OCI-LY1 (cell line): ENCODE data around the gene PXT1.

ENCODE experiments used
- CTCF ChIP-seq: fragments of 200-600 bp; sonication (generic), shearing (Covaris generic); IDR thresholded peaks from 2 replicates; pipeline ENCODE4 v1.5.1; 2017; ENCODE audit warnings: mild to moderate bottlenecking, antibody characterized with exemption, low read length, moderate library complexity, mixed read lengths
- EZH2 ChIP-seq: fragments of 200-600 bp; sonication (generic), shearing (Covaris generic); IDR thresholded peaks from 2 replicates; pipeline ENCODE4 v1.8.0; 2017; ENCODE audit warnings: borderline replicate concordance, mixed run types, mild to moderate bottlenecking, antibody characterized with exemption, low read length, moderate library complexity, mixed read lengths

DNA sequence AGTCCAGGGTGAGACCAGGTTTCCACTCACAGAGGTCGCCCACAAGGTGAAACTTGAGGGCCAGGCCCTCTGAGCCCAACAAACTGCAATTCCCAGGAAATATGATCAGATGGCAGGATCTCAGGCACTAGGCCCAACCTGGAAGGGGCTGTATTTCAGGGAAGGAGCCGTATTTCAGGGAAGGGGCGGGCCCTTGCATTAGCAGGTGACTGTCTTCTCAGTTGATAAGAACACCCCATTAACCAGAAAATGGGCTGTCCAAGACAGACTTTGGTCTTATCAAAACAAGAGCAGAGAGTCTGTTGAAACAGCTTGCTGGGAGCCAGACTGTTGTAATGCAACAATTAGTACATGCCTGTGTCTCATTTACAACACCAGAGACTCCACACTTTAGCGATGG, 95.0 kb downstream of the PXT1 start:
- TF ChIP-seq CTCF (no peak), EZH2 (no peak)
